Activated T-cell treated with anti-CD3 and anti-CD28 coated beads for 24 hours (primary cell): ENCODE measurements around the gene RAB6B.

Source experiments
- DNase-seq: peaks from one replicate; pipeline ENCODE4 v3.0.0-alpha.2; 2020; ENCODE audit warnings: low read depth

The RAB6B gene

DNA sequence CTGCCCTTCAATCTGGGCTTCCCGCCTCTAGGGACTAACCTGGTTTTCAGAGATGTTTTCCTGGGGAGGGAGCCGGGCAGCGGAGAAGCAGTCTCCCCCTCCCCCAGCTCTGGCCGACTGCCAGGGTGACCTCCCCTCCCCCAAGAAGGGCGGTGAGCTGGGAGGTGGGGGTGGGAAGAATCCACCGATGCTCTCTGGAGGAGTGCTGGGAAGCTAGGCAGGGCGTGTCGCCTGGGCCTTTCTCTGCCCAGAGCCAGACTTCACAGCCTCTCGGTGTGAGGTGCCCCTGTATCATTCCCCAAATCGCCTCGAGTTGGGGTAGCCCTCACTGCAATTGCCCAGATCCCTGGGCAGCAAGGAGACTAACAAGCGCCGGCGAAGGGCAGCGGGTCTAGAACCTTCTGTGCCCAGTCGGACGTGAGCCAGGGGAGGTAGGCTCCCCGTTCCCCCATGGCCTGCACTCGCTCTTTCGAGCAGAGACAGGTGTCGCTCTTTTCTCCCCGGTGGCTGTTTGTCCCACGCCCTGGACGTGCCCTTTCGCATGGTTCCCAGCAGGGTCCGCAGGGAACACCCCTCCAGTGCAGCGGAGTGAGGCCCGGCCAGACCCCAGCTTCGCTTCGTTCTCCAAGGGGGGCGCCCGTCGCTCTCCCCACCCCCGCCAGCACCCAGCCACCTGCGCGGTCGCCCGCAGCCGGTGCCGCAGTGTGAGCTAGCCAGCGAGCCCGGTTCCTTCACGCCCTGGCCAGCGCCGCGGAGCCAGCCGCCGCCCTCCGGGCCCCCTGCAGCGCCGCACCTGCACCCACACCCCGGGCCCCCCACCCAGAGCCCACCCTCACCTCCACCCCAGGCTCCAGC, 1.1 kb downstream of the RAB6B start:
- DNase-seq = no peak

DNA sequence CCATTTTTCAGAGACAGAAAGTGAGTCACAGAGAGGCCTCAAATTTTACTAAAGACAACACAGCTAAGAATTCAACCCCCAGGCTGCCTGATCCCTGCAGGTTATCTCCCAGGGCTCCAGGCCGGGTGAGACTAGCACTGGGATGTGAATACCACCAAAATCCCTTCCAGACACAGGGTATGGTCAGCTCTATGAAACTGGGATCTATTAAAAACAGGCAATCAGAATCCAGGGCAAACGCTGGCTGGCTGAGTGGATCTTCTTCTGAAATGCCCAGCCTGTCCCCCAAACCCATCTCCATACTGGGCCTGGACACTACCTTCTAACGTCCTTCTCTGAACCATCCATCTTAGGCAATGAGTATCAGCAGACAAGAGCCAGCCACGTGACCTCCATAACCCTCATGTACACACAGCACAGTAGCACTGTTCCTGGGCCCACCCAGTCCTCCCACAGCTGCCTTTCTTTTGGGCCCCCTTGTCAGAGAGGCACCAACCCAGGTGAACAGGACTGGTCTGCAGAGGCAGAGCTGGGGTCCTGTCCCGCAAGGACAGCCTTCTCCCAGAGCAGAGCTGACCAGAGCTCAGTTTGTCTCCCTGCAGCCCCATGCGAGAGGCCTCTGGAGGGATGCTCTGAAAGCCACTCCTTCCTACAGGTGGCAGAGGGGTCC, 1.9 kb downstream of the RAB6B start:
- no peak for DNase-seq

- no peak for DNase-seq
These were observed 3.0 kb downstream of the RAB6B start for GRCh38 chr3:133892541-133893231.

GRCh38 chr3:133891662-133892378, 3.9 kb downstream of the RAB6B start:
- DNase-seq = no peak

- DNase-seq = no peak
These were observed 4.6 kb downstream of the RAB6B start for GRCh38 chr3:133890972-133891644.

DNA sequence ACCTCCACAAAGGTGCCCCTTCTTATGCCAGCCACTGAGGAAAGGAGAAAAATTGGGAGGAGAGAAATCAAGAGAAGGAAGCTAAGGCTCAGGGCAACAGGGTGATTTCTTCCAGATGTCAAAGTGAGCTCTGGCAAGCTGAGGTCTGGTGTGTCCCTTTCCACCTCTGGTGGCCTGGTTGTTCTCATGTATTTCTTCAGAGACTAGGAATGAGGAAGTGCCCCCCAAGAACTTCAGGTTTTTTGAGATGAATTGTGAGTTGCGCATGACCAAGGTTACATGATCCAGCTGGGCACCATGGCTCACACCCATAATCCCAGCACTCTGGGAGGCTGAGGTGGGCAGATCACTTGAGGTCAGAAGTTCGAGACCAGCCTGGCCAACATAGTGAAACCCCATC, 5.6 kb downstream of the RAB6B start:
- DNase-seq = no peak

- DNase-seq = no peak
These were observed 6.8 kb downstream of the RAB6B start for GRCh38 chr3:133888726-133889340.

GRCh38 chr3:133887803-133888703, 7.6 kb downstream of the RAB6B start:
- no peak for DNase-seq

GRCh38 chr3:133887074-133887802, 8.4 kb downstream of the RAB6B start:
- DNase-seq = no peak

DNA sequence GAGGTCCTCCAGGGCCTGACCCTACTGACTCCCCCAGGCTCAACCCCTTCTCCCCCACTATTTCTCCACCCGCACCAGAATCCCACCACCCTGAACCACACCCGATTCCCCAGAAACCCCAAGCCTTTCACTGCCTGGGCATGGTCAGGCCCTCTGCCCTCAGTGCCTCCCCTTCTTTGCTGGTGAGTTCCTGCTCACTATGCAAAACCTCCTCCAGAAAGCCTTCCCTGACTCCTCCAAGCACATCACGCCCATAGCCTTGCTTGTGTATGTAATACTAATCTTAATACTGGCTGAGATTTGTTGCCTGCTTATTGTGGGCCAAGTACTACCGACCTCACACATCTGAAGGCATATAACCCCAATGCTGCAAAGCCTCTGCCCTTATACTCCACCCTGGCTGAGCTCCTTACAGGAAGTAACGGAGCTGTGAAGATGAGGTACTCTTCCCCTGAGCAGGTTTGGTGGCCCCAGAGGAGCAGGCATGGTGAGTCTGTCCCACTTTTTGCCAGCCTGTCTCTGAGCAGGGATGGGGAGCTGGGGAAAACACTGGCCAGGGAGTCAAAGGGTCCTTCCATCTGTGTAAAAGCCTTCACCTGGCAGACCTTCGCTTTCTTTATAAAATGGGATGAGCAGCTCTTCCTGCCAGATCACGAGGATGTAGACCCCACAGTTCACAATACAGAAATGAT, 9.5 kb downstream of the RAB6B start:
- no peak for DNase-seq

DNA sequence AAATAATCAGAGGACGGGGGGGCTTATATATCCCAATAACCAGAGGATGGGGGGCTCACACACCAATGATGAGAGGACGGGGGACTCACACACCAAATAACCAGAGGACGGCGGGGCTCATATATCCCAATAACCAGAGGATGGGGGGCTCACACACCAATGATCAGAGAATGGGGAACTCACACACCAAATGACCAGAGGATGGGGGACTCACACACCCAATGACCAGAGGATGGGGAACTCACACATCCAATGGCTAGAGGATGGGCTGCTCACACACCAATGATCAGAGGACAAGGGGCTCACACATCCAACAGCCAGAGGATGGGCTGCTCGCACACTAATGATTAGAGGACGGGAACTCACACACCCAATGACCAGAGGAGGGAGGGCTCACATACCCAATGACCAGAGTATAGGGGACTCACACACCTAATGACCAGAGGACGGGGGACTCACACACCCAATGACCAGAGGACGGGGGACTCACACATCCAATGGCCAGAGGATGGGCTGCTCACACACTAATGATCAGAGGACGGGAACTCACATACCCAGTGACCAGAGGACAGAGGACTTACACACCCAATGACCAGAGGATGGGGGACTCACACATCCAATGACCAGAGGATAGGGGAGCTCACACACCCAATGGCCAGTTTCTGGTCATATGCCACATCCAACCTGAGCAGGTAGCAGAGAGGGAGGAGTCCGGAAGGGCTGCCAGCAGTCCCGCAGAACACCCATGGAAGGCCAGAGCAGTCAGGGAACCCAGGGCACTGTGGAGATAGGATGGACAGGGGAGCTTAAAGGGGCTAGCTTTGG, 10.6 kb downstream of the RAB6B start:
- no peak for DNase-seq

DNA sequence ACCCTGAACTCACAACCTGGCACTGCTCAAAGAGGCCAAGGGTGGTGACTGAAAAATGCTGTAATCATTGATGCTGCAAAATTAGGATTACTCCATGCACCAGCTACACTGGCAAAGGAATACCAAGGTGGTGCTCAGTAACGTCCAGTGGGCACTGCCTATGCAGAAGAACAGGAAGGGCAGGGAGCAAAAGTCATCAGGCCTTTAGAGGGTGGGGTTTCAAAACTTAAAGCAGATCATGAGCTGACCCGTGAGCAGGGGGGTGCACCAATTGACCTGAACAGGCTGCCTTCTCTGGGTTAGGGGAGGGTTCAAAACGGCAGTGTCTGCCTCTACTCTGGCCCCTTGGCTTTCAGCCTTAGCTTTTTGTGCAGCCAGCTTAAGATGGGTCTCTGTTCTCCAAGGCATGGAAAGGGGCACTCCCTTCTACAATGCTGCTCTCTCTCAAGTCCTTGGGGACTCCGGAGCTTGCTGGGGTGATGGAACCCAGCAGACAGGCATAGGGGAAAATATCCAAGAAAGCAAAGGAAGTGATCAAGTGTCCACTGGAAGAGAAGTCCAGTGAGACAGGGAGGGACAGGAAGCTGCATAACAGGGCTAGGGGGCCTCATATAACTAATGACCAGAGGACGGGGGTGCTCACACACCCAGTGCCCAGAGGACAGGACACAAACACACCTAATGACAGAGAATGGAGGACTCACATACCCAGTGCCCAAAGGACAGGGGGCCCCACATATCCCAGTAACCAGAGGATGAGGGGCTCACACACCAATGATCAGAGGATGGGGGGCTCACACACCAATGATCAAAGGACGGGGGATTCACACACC, 11.4 kb downstream of the RAB6B start:
- no peak for DNase-seq

- DNase-seq = no peak
These were observed 12.0 kb downstream of the RAB6B start for GRCh38 chr3:133883641-133884040.

DNA sequence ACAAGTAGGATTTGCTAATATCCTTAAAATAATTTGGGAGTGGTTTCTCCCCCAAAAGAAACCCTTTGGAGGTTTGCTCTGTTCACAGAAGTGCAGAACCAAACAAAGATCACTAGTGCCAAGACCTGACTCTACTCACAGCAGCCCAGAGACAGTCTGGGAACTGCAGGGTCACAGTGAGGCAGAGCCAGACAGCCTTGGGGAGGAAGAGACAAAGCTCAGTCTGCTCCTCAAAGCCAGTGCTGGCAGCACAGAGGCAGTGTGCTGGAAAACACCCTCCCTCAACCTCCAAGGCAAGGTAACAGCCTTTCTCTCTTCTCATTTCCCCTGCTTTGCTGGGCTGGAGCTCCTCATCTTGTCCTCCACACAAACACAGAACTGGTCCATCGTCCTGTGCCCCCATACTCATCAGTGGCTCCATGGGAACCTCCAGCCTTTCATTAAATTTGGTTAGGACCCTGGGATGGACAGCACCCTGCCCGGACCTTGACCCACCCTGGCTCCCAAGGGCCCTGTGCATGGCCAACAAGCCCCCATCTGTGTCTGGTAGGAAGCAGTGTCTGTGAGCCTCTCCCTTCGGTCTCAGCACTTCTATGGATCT, 12.6 kb downstream of the RAB6B start:
- DNase-seq = no peak

DNA sequence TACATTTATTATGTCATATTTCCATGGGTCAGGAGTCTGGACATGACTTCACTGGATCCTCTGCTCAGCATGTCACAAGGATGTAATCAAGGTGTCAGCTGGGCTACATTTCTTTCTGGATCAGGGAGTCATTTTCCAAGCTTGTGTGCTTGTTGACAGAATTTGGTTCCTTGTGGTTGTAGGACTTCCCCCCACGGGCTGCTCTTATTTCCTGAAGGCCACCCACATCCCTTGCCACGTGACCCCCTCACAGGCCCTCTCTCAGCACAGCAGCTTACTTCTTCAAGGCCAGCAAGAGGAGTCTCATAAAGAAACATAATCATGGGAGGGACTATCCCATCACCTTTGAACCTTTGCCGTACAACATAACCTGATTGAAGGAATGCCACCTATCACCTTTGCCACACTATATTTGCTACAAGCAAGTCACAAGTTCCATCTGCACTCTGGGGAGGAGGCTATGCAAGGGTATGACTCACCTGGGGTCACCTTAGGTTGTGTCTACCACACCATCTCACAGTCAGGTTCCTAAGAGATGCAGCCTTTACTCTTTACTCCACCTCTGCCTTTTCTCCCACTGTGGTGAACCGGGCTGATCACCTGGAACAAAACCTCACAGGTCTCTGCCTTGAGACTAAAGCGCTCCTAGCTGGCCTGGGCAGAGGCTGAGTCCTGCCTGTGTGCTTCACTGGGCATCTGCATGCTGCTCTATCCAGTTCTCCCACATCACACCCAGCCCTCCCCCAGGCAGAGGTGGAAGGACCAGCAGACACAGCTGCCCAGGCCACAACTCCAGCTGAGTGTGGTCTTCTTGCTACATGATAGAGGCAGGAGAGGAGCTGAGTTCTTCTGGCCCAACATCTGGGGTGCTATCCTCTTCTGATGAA, 13.5 kb downstream of the RAB6B start:
- DNase-seq = no peak

DNA sequence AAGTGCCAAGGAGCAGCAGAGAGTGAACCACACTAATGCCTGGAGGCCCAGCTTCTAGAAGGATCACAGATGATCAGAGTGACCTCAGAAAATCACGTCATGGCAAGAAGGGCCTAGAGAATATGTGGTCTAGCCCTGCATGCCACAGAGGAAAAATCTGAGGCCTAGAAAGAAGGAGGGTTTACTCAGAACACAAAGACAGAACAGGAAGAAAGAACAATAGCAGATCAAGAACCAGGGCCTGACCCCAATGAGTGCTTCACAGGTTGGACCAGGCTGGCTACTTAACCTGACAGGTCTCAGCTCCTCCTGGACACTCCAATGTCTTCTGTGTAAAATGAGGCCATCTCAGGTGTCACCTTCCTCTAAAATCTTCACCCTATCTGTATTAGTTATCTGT, 14.2 kb downstream of the RAB6B start:
- DNase-seq = no peak
